ENCODE data around the gene AIG1. TPM values are rescaled to one million over a fixed set of nuclear protein-coding genes. Genes with fewer than 3 reads are reported as not detected.
"Not testable (repeated sequence)": the region's sequence is repeated elsewhere in the genome, so short reads cannot be mapped to it uniquely, and the experiment has no call there.

Gene AIG1
- total RNA-seq, 1 experiment from 2014 or later: 2.2 TPM

- CTCF ChIA-PET: no interaction called here
- TF ChIP-seq, protein P1, sequence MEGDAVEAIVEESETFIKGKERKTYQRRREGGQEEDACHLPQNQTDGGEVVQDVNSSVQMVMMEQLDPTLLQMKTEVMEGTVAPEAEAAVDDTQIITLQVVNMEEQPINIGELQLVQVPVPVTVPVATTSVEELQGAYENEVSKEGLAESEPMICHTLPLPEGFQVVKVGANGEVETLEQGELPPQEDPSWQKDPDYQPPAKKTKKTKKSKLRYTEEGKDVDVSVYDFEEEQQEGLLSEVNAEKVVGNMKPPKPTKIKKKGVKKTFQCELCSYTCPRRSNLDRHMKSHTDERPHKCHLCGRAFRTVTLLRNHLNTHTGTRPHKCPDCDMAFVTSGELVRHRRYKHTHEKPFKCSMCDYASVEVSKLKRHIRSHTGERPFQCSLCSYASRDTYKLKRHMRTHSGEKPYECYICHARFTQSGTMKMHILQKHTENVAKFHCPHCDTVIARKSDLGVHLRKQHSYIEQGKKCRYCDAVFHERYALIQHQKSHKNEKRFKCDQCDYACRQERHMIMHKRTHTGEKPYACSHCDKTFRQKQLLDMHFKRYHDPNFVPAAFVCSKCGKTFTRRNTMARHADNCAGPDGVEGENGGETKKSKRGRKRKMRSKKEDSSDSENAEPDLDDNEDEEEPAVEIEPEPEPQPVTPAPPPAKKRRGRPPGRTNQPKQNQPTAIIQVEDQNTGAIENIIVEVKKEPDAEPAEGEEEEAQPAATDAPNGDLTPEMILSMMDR (conservative IDR thresholded peaks at IDR 0.05; ENCODE audit: low read depth, low read length): no peak
- TF ChIP-seq EZH2 (IDR thresholded peaks at IDR 0.05; ENCODE audit: borderline replicate concordance, low read depth, low read length, poor library complexity, severe bottlenecking): no peak
Measured at GRCh38 chr6:143040018-143040417, 20.7 kb upstream of the AIG1 start.

GRCh38 chr6:143044345-143044744, 16.3 kb upstream of the AIG1 start:
- DNase-seq (ENCODE audit: low spot score); H3K27me3 ChIP-seq (replicated peaks; ENCODE audit: insufficient read depth, low read depth, low read length, poor library complexity); POLR2A ChIA-PET (ENCODE audit: low non-redundant PET); BruUV-seq (replicated peaks); H3K27ac ChIP-seq (ENCODE audit: low read depth, low read length, poor library complexity, severe bottlenecking); CTCF ChIA-PET; H3K4me3 ChIP-seq (ENCODE audit: low read depth, low read length, poor library complexity, severe bottlenecking); H3K4me1 ChIP-seq (ENCODE audit: insufficient read depth, low read length, poor library complexity, severe bottlenecking); H3K9me3 ChIP-seq (ENCODE audit: low read depth, low read length, poor library complexity, severe bottlenecking); H3K36me3 ChIP-seq (ENCODE audit: insufficient read depth, low read length, poor library complexity, severe bottlenecking); intact Hi-C loops (cut with micrococcal nuclease; ENCODE audit: unreplicated experiment): not testable (repeated sequence)

More at GRCh38 chr6:143040018-143040417, 20.7 kb upstream of the AIG1 start:
- POLR2A ChIA-PET (ENCODE audit: low non-redundant PET): no interaction called here
- no peak overlapping the region for H3K4me3 ChIP-seq (ENCODE audit: low read depth, low read length, poor library complexity, severe bottlenecking)
- H3K4me1 ChIP-seq (ENCODE audit: insufficient read depth, low read length, poor library complexity, severe bottlenecking): no peaks in the 10 kb centered on the region
- H3K36me3 ChIP-seq (ENCODE audit: insufficient read depth, low read length, poor library complexity, severe bottlenecking): no peaks in the 10 kb centered on the region
- no peak overlapping the region for H3K27ac ChIP-seq (ENCODE audit: low read depth, low read length, poor library complexity, severe bottlenecking)
- no peaks in the 10 kb centered on the region for H3K9me3 ChIP-seq (ENCODE audit: low read depth, low read length, poor library complexity, severe bottlenecking)
- BruUV-seq (replicated peaks): no TSS peak
- no peak for DNase-seq (ENCODE audit: low spot score)
- no peaks in the 10 kb centered on the region for H3K27me3 ChIP-seq (replicated peaks; ENCODE audit: insufficient read depth, low read depth, low read length, poor library complexity)
- intact Hi-C loops (cut with micrococcal nuclease; ENCODE audit: unreplicated experiment): no loop called here

DNA sequence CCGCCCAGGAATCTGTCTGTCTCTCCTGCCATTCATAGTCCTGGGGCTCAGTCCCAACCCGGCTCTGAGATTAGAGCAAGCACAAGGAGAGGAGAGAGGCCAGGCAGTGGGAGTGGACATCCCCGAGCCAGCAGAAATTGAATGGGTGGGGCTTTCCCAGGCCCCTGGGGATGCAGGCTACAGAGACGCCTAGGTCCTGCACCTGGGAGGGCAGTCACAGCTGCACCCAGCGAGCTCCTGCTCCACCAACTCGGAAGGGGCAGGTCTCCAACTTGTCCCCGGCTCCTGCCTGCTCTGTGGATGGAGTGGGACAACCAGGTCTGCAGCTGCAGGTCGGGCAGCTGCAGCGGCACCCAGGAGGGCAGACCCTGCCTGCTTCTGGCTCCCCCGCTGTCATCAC, 11.1 kb upstream of the AIG1 start:
- no peak for TF ChIP-seq EZH2 (IDR thresholded peaks at IDR 0.05; ENCODE audit: borderline replicate concordance, low read depth, low read length, poor library complexity, severe bottlenecking)
- TF ChIP-seq, protein P1 (conservative IDR thresholded peaks at IDR 0.05; ENCODE audit: low read depth, low read length): no peak
- Histone ChIP-seq H3K9me3 (ENCODE audit: low read depth, low read length, poor library complexity, severe bottlenecking) (no peaks in the 10 kb centered on the region), H3K4me1 (ENCODE audit: insufficient read depth, low read length, poor library complexity, severe bottlenecking) (no peaks in the 10 kb centered on the region), H3K36me3 (ENCODE audit: insufficient read depth, low read length, poor library complexity, severe bottlenecking) (no peaks in the 10 kb centered on the region), H3K27ac (ENCODE audit: low read depth, low read length, poor library complexity, severe bottlenecking) (no peak overlapping the region), H3K4me3 (ENCODE audit: low read depth, low read length, poor library complexity, severe bottlenecking) (no peak overlapping the region), H3K27me3 (replicated peaks; ENCODE audit: insufficient read depth, low read depth, low read length, poor library complexity) (no peaks in the 10 kb centered on the region)
- no TSS peak for BruUV-seq (replicated peaks)
- DNase-seq (ENCODE audit: low spot score): no peak
- intact Hi-C loops (cut with micrococcal nuclease; ENCODE audit: unreplicated experiment): no loop called here
- POLR2A ChIA-PET (ENCODE audit: low non-redundant PET): no interaction called here
- CTCF ChIA-PET: no interaction called here

GRCh38 chr6:143050509-143050908, 10.2 kb upstream of the AIG1 start:
- TF ChIP-seq, protein P1 (conservative IDR thresholded peaks at IDR 0.05; ENCODE audit: low read depth, low read length): no peak
- TF ChIP-seq EZH2 (IDR thresholded peaks at IDR 0.05; ENCODE audit: borderline replicate concordance, low read depth, low read length, poor library complexity, severe bottlenecking): no peak
- Histone ChIP-seq H3K4me3 (ENCODE audit: low read depth, low read length, poor library complexity, severe bottlenecking) (no peak overlapping the region), H3K36me3 (ENCODE audit: insufficient read depth, low read length, poor library complexity, severe bottlenecking) (no peaks in the 10 kb centered on the region), H3K27me3 (replicated peaks; ENCODE audit: insufficient read depth, low read depth, low read length, poor library complexity) (no peaks in the 10 kb centered on the region), H3K4me1 (ENCODE audit: insufficient read depth, low read length, poor library complexity, severe bottlenecking) (no peaks in the 10 kb centered on the region), H3K9me3 (ENCODE audit: low read depth, low read length, poor library complexity, severe bottlenecking) (no peaks in the 10 kb centered on the region), H3K27ac (ENCODE audit: low read depth, low read length, poor library complexity, severe bottlenecking) (no peak overlapping the region)
- POLR2A ChIA-PET (ENCODE audit: low non-redundant PET): no interaction called here
- intact Hi-C loops (cut with micrococcal nuclease; ENCODE audit: unreplicated experiment): no loop called here
- CTCF ChIA-PET: no interaction called here
- no peak for DNase-seq (ENCODE audit: low spot score)
- BruUV-seq (replicated peaks): no TSS peak

Measured in A673 (cell line).